Prostate gland (tissue), 2 donors: ENCODE measurements around the gene COX10. TPM values are rescaled to one million over a fixed set of nuclear protein-coding genes. Genes with fewer than 3 reads are reported as not detected.

Experiments
- DNase-seq: peaks from one replicate; pipeline ENCODE4 v3.0.0-alpha.2; 2019; ENCODE audit warnings: low spot score
- H3K27ac ChIP-seq, 2 donors: fragments of 200-600 bp; sonication (generic); 2 replicates each; pipeline ENCODE4 v1.5.1; 2017 to 2019
- H3K27me3 ChIP-seq: fragments of 200-600 bp; sonication (generic); replicated peaks from 2 replicates; pipeline ENCODE4 v1.5.1; 2019; ENCODE audit not compliant: insufficient read depth
- H3K36me3 ChIP-seq, 2 donors: fragments of 200-600 bp; sonication (generic); 1 replicate in 1 of 2; 2 replicates in 1 of 2; pipeline versions ENCODE4 v1.5.1 to v1.8.1; 2017 to 2019
- H3K4me1 ChIP-seq: fragments of 200-600 bp; sonication (generic); replicated peaks from 2 replicates; pipeline ENCODE4 v1.5.1; 2019
- H3K4me3 ChIP-seq, 2 donors: fragments of 200-600 bp; sonication (generic); 2 replicates each; pipeline ENCODE4 v1.5.1; 2017 to 2019
- H3K9me3 ChIP-seq: fragments of 200-600 bp; sonication (generic); 2 replicates; pipeline ENCODE4 v1.5.1; 2017
- POLR2A ChIP-seq: fragments of 450-650 bp; IDR thresholded peaks from one replicate; pipeline ENCODE4 v1.6.1; 2016; ENCODE audit warnings: antibody characterized with exemption, mild to moderate bottlenecking
- POLR2AphosphoS5 ChIP-seq: sonication (generic); formaldehyde crosslinking; IDR thresholded peaks from one replicate; pipeline ENCODE4 v1.6.1; 2017; ENCODE audit warnings: antibody characterized with exemption
- WGBS: methylation state at CpG from one replicate; pipeline ENCODE4 v1.1.5; 2018; 5-methylcytosine and 5-hydroxymethylcytosine counted together
- intact Hi-C: fragments of 100-400 bp; cut with DNase I; formaldehyde crosslinking; loops from one replicate; pipeline ENCODE4 v1.14.2; 2022
- total RNA-seq, 2 donors: library from RNA; depleted of rRNA; stranded (reverse); fragments of >200 nt; gene quantifications; one replicate each; pipeline ENCODE4 v1.1.0, GENCODE V29; 2016
- TF ChIP-seq, protein P1 (sequence below), 4 experiments: fragments of 200-600 bp in 2 of 4; fragments of 450-650 bp in 2 of 4; sonication (generic) in 2 of 4; IDR thresholded peaks; 1 replicate in 3 of 4; 2 replicates in 1 of 4; pipeline ENCODE4 v1.5.1; 2016 to 2019; ENCODE audit warnings: antibody characterized with exemption in 4 of 4, mild to moderate bottlenecking in 2 of 4, moderate library complexity in 2 of 4

COX10 gene
- total RNA-seq, 2 donors from 2014 or later: 16.5 to 35.1 TPM

GRCh38 chr17:14091367-14091766, 22.1 kb downstream of the COX10 start:
- DNase-seq: no peak
- H3K27me3 ChIP-seq: no peaks in the 10 kb centered on the region
- WGBS: 45% methylated on average over 4 of the region's 4 CpGs
- TF ChIP-seq POLR2A: no peak
- no peak for TF ChIP-seq POLR2AphosphoS5
- TF ChIP-seq, protein P1, sequence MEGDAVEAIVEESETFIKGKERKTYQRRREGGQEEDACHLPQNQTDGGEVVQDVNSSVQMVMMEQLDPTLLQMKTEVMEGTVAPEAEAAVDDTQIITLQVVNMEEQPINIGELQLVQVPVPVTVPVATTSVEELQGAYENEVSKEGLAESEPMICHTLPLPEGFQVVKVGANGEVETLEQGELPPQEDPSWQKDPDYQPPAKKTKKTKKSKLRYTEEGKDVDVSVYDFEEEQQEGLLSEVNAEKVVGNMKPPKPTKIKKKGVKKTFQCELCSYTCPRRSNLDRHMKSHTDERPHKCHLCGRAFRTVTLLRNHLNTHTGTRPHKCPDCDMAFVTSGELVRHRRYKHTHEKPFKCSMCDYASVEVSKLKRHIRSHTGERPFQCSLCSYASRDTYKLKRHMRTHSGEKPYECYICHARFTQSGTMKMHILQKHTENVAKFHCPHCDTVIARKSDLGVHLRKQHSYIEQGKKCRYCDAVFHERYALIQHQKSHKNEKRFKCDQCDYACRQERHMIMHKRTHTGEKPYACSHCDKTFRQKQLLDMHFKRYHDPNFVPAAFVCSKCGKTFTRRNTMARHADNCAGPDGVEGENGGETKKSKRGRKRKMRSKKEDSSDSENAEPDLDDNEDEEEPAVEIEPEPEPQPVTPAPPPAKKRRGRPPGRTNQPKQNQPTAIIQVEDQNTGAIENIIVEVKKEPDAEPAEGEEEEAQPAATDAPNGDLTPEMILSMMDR (IDR thresholded peaks at IDR 0.05): no peak
- no peaks in the 10 kb centered on the region for H3K4me1 ChIP-seq
- no peaks in the 10 kb centered on the region for H3K9me3 ChIP-seq
- H3K4me3 ChIP-seq: no peak overlapping the region
- no peaks in the 10 kb centered on the region for H3K36me3 ChIP-seq
- H3K27ac ChIP-seq: no peak overlapping the region
- intact Hi-C loops: no loop called here

GRCh38 chr17:14092808-14093207, 23.5 kb downstream of the COX10 start:
- 17% methylated on average over 1 of the region's 1 CpG for WGBS
- no peaks in the 10 kb centered on the region for H3K9me3 ChIP-seq
- intact Hi-C loops: no loop called here

GRCh38 chr17:14094676-14095601, 25.6 kb downstream of the COX10 start:
- H3K27me3 ChIP-seq: no peaks in the 10 kb centered on the region
- TF ChIP-seq POLR2A (no peak), POLR2AphosphoS5 (no peak)
- TF ChIP-seq, protein P1 (IDR thresholded peaks at IDR 0.05): no peak
- H3K4me1 ChIP-seq: peaks cover 5% of the 10 kb centered on the region
- no peaks in the 10 kb centered on the region for H3K36me3 ChIP-seq
- no peak overlapping the region for H3K4me3 ChIP-seq
- intact Hi-C loops: no loop called here
- no peak overlapping the region for H3K27ac ChIP-seq
- WGBS: 96% methylated on average over 7 of the region's 7 CpGs
- DNase-seq: no peak
- no peaks in the 10 kb centered on the region for H3K9me3 ChIP-seq

More at GRCh38 chr17:14092808-14093207, 23.5 kb downstream of the COX10 start:
- Histone ChIP-seq H3K27ac (no peak overlapping the region), H3K36me3 (no peaks in the 10 kb centered on the region), H3K4me3 (no peak overlapping the region), H3K4me1 (no peaks in the 10 kb centered on the region), H3K27me3 (no peaks in the 10 kb centered on the region)
- no peak for DNase-seq
- TF ChIP-seq POLR2A (no peak), POLR2AphosphoS5 (no peak)
- TF ChIP-seq, protein P1 (IDR thresholded peaks at IDR 0.05): no peak

DNA sequence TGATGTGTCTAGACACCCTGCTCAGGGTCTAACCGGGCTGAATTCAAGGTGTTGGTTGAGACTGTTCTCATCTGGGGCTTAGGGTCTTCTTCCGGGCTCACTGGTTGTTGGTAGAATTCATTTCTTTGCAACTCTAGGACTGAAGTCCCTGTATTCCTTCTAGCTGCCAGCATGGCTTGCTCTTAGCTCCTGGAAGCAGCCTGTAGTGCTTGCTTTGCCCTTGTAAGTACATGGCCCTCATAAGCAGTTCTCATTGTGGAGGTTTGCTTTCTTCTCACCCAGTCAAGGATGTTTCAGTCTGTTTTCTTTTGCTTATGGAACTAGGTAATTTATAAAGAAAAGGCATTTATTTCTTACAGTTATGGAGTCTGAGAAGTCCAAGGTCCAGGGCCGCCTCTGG, 26.3 kb downstream of the COX10 start:
- H3K36me3 ChIP-seq: no peaks in the 10 kb centered on the region
- no peak for DNase-seq
- 95% methylated on average over 3 of the region's 3 CpGs for WGBS
- TF ChIP-seq POLR2A (no peak), POLR2AphosphoS5 (no peak)
- TF ChIP-seq, protein P1 (IDR thresholded peaks at IDR 0.05): no peak
- no peak overlapping the region for H3K4me3 ChIP-seq
- no peak overlapping the region for H3K27ac ChIP-seq
- no peaks in the 10 kb centered on the region for H3K27me3 ChIP-seq
- intact Hi-C loops: no loop called here
- H3K4me1 ChIP-seq: peaks cover 5% of the 10 kb centered on the region
- no peaks in the 10 kb centered on the region for H3K9me3 ChIP-seq

GRCh38 chr17:14098246-14098645, 28.9 kb downstream of the COX10 start:
- peak overlapping the region; percentile 7 to 9 for H3K27ac ChIP-seq

More at GRCh38 chr17:14098246-14098645, 28.9 kb downstream of the COX10 start:
- intact Hi-C loops: no loop called here
- no peaks in the 10 kb centered on the region for H3K27me3 ChIP-seq
- 44% methylated on average over 3 of the region's 3 CpGs for WGBS
- peaks cover 5% of the 10 kb centered on the region for H3K4me1 ChIP-seq
- DNase-seq: peak; percentile 43
- no peak overlapping the region for H3K4me3 ChIP-seq
- no peaks in the 10 kb centered on the region for H3K9me3 ChIP-seq
- no peaks in the 10 kb centered on the region for H3K36me3 ChIP-seq
- no peak for TF ChIP-seq POLR2A
- peak; percentile 65 for TF ChIP-seq POLR2AphosphoS5
- TF ChIP-seq, protein P1 (IDR thresholded peaks at IDR 0.05): no peak
